ENCODE measurements around the gene TMEM209. TPM values are rescaled to one million over a fixed set of nuclear protein-coding genes. Genes with fewer than 3 reads are reported as not detected.

TMEM209 gene
- total and polyA plus RNA-seq, 12 donors, result 5.9 to 14.7 (median 12.5) TPM

DNA sequence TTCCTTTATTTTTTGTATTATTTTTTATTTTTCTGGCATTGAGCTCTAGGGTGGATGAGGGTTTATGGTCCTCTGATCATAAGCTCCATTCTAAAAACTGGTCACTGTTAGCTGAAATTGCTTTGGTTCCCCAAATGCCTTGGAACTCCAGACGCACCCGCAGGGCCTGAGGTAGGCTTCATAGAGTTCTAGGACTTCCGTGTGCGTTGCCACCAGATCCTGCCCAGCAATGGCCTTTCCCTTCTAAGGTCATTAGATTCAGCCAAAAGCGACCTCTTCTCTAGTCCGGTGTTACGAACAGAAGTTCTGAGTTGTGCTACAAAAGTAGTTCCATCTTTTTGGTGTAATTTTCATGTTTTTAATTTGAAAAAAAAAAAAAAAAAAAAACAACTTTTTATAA, 70.5 kb downstream of the TMEM209 start:
- intact Hi-C loops (cut with DNase I), result no loop called here
- ATAC-seq, result no peak
- Histone ChIP-seq H3K36me3 (peaks cover 0 to 94% (median 26%) of the 10 kb centered on the region in 9 donors), H3K4me3 (no peak overlapping the region), H3K9me3 (no peaks in the 10 kb centered on the region), H3K27me3 (no peaks in the 10 kb centered on the region), H3K27ac (no peak overlapping the region), H3K4me1 (no peaks in the 10 kb centered on the region)
- 96 to 98% methylated on average over 7 of the region's 7 CpGs for WGBS, 2 donors
- TF ChIP-seq, protein P1, sequence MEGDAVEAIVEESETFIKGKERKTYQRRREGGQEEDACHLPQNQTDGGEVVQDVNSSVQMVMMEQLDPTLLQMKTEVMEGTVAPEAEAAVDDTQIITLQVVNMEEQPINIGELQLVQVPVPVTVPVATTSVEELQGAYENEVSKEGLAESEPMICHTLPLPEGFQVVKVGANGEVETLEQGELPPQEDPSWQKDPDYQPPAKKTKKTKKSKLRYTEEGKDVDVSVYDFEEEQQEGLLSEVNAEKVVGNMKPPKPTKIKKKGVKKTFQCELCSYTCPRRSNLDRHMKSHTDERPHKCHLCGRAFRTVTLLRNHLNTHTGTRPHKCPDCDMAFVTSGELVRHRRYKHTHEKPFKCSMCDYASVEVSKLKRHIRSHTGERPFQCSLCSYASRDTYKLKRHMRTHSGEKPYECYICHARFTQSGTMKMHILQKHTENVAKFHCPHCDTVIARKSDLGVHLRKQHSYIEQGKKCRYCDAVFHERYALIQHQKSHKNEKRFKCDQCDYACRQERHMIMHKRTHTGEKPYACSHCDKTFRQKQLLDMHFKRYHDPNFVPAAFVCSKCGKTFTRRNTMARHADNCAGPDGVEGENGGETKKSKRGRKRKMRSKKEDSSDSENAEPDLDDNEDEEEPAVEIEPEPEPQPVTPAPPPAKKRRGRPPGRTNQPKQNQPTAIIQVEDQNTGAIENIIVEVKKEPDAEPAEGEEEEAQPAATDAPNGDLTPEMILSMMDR (IDR thresholded peaks at IDR 0.05), result no peak
- DNase-seq, result no peak

DNA sequence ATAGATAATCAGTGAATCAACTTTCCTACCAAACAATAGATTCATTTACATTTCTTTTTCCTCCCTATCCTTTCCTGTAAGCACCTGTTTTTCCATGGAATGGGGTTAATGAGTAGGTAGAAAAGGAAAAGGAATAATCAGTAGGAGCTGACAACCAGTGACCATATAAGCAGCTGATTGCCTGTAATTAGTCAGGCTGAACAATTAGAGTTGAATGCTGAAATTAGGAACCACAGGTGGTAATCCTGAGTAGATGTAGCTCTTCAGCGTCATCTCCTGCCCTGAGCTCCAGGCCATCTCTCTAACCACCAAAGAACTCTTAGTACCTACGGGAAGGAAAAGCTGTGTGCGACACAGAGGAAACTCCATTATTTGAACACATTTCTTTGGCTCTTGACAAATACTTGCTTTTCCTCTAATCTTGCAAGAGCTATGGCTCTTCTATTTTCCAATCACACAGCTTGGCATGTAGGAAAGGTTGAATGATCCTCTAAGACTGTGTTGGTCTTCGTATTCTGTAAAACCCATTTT, 71.0 kb downstream of the TMEM209 start:
- DNase-seq, result no peak
- WGBS, 2 donors, result 97 to 100% methylated on average over 4 of the region's 4 CpGs
- H3K27ac ChIP-seq, result no peak overlapping the region
- no peaks in the 10 kb centered on the region for H3K27me3 ChIP-seq
- intact Hi-C loops (cut with DNase I), result no loop called here
- no peak for ATAC-seq
- TF ChIP-seq, protein P1 (IDR thresholded peaks at IDR 0.05), result no peak
- peaks cover 0 to 94% (median 26%) of the 10 kb centered on the region in 9 donors for H3K36me3 ChIP-seq
- no peak overlapping the region for H3K4me3 ChIP-seq
- no peaks in the 10 kb centered on the region for H3K9me3 ChIP-seq
- H3K4me1 ChIP-seq, result no peaks in the 10 kb centered on the region

DNA sequence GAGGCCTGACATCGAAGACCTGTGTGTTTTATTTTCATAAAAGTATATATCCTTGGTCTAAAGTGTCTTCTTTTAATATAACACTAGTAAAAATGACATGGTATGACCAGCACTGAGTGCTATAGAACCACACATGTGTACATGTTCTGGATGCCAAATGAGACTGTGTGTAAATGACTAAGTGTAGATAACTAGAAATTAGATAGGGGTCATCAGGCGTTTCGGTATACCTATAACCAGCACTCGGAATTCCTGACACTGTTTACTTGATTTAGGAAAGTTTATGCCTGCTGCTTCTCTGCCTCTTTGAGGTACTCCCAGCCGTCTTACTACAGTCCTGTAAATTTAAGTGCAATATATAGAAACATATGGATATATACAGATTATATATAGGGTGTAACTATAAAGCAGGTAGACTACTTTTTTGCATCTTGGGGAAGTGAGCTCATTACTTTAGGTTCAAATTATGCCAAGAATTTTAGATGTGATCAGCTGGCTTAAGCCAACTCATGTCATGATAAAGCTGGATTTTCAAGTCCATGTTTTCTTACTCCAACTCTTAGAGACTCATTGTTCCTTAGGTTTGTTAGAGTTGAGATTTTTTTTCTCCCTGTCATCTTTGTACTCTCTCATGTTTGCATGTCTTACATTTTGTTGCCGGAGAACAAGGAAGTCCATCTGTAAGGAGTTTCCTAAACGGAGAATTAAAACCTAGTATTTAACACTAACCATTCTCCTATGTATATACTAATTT, 72.0 kb downstream of the TMEM209 start:
- 92% methylated on average over 7 of the region's 7 CpGs for WGBS, 2 donors
- DNase-seq, result no peak
- no peak overlapping the region for H3K27ac ChIP-seq
- no peak overlapping the region for H3K4me3 ChIP-seq
- intact Hi-C loops (cut with DNase I), result no loop called here
- H3K36me3 ChIP-seq, result peaks cover 0 to 97% (median 26%) of the 10 kb centered on the region in 9 donors
- ATAC-seq, result no peak
- no peaks in the 10 kb centered on the region for H3K9me3 ChIP-seq
- no peaks in the 10 kb centered on the region for H3K27me3 ChIP-seq
- H3K4me1 ChIP-seq, result peaks cover 0 to 4% (median 2%) of the 10 kb centered on the region in 9 donors
- TF ChIP-seq, protein P1 (IDR thresholded peaks at IDR 0.05), result no peak

DNA sequence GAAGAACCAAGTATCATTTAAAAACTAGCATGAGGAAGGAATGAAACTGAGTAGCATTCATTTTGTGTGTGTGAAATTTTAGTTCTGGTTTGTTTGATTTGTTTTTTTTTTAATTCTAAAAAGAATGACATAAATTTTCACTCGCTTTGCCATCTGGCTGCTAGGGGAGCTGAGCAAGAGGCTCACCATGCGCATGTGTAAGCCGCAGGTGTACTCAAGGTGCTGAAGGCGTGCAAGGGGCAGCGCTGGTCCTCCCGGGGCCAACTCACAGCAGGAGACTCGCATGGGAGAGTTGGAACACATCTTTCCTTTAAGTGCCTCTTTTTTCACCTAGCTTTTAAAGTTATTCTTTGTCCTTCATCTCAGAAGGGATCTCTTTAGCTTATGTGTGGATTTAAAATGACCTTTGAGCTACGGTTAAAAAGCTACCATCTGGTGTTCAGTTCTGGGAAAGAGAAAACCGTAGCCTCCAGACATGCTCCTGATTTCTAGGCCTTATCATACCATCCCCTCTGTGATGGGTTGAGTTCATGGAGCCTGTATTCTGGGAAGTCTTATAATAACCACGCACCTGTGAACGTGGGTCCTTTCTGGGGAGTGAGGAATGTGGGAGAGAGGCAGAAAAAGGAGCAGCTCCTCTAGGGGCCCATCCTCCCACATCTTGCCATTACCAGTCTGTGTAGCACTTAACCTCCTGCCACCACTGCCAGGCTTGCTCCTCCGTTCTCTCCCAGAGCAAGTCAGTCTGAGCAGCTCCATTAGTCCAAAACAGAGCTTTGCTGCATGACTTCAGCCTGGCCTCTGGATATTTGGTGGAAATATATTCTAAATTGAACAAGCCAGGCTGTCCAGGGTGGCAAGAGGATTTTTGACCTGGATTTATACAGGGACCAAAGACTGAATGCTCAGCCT, 73.0 kb downstream of the TMEM209 start:
- no peak overlapping the region for H3K4me3 ChIP-seq
- DNase-seq, result no peak
- WGBS, 2 donors, result 94 to 96% methylated on average over 12 of the region's 12 CpGs
- intact Hi-C loops (cut with DNase I), result no loop called here
- H3K27ac ChIP-seq, result no peak overlapping the region
- TF ChIP-seq, protein P1 (IDR thresholded peaks at IDR 0.05), result no peak
- no peak for ATAC-seq
- no peaks in the 10 kb centered on the region for H3K27me3 ChIP-seq
- H3K4me1 ChIP-seq, result peaks cover 0 to 13% (median 11%) of the 10 kb centered on the region in 9 donors
- peaks cover 0 to 97% (median 26%) of the 10 kb centered on the region in 9 donors for H3K36me3 ChIP-seq
- H3K9me3 ChIP-seq, result no peaks in the 10 kb centered on the region
